Measurements from ENCODE around the gene TMEM150B. TPM values are rescaled to one million over a fixed set of nuclear protein-coding genes. Genes with fewer than 3 reads are reported as not detected.

TMEM150B gene
- total and polyA plus RNA-seq, 9 of the 15 experiments (the other 6 are each of a cell fraction or from before 2014, with no cell fraction given): 0.47 to 1.3 (median 0.74) TPM; not detected in 2

DNA sequence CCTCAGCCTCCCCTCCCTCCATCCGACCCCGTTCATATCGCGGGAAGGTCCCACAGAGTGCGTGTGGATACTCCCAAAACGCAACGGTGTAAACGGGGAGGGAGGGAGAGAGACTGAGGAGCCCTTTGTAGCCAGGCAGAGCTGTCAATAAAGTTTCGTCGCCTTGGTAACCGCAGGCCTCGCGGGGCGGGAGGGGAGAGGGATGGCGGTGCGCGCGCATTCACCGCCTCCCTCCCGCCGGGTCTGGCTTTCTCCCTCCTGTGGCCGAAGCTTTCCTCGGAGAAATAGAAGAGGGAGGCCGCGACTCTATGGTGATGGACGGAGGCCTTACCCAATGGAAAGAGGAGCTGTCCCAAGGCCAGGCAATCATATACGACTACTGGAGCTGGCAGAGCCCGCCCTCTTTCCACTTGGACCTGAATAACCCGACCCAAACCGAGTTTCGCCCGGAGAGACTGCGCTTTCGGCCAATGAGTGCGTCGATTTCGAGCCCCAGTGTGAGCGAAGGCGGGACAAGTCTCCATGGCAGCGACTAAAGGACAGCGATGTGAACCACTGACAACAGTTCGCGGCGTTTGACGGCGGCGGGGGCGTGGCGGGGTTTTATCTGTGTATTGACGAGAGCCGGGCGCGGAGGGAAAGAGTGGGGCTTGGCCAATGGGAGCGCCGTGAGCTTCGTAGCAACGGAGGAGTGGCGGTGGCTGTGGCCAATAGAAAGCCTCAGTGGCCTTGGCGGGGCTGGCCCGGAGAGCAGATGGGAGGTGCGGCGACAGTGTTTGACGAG lies 14.2 kb upstream of the TMEM150B start, which contains the start of gene KMT5C (continued):
- TF ChIP-seq FIP1L1 (IDR thresholded peaks at IDR 0.05; ENCODE audit: low read depth, low read length, poor library complexity, severe bottlenecking): no peak
- no peak for TF ChIP-seq HOXB6 (CRISPR knock-in tag; IDR thresholded peaks at IDR 0.05; ENCODE audit: borderline replicate concordance)
- TF ChIP-seq ZNF589 (CRISPR knock-in tag; IDR thresholded peaks at IDR 0.05; ENCODE audit: low read depth): no peak
- TF ChIP-seq ZNF124 (CRISPR knock-in tag; IDR thresholded peaks at IDR 0.05): no peak
- TF ChIP-seq IRF2 (CRISPR knock-in tag; IDR thresholded peaks at IDR 0.05): no peak
- no peak for TF ChIP-seq PTRF (tag; IDR thresholded peaks at IDR 0.05)
- no peak for TF ChIP-seq SAFB2 (IDR thresholded peaks at IDR 0.05; ENCODE audit: borderline replicate concordance, low read depth, low read length, severe bottlenecking)
- TF ChIP-seq RAD51 (IDR thresholded peaks at IDR 0.05; ENCODE audit: borderline replicate concordance, low read depth): no peak
- no peak for TF ChIP-seq ZC3H4 (CRISPR knock-in tag; IDR thresholded peaks at IDR 0.05; ENCODE audit: borderline replicate concordance)
- TF ChIP-seq HEY1 (CRISPR knock-in tag; IDR thresholded peaks at IDR 0.05; ENCODE audit: borderline replicate concordance): no peak
- 0 out of 2 replicates have a peak, but pooled peaks have one; percentile 83 for TF ChIP-seq SREBF1 (IDR thresholded peaks at IDR 0.05; ENCODE audit: borderline replicate concordance, low read depth, low read length)
- TF ChIP-seq KDM4B (IDR thresholded peaks at IDR 0.05; ENCODE audit: borderline replicate concordance in 2 of 2, low read depth in 1 of 2): 0 out of 4 replicates have a peak, but pooled peaks of 1 of the 2 experiments have one; percentile 27
- TF ChIP-seq ZNF212 (CRISPR knock-in tag; IDR thresholded peaks at IDR 0.05): no peak
- no peak for TF ChIP-seq ZNF707 (CRISPR knock-in tag; conservative IDR thresholded peaks at IDR 0.05)
- peak; percentile 29 for TF ChIP-seq HMGN3 (IDR thresholded peaks at IDR 0.05; ENCODE audit: borderline replicate concordance, extremely low read depth, insufficient read length, low read depth, low read length)
- TF ChIP-seq, protein P1, sequence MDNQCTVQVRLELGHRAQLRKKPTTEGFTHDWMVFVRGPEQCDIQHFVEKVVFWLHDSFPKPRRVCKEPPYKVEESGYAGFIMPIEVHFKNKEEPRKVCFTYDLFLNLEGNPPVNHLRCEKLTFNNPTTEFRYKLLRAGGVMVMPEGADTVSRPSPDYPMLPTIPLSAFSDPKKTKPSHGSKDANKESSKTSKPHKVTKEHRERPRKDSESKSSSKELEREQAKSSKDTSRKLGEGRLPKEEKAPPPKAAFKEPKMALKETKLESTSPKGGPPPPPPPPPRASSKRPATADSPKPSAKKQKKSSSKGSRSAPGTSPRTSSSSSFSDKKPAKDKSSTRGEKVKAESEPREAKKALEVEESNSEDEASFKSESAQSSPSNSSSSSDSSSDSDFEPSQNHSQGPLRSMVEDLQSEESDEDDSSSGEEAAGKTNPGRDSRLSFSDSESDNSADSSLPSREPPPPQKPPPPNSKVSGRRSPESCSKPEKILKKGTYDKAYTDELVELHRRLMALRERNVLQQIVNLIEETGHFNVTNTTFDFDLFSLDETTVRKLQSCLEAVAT (IDR thresholded peaks at IDR 0.05): peak in 1 of 2 experiments; percentile 97; a peak in 2 of 4 replicates
- TF ChIP-seq FOS (IDR thresholded peaks at IDR 0.05; ENCODE audit: extremely low read depth, insufficient read length): peak; percentile 95
- TF ChIP-seq CBFA2T3 (IDR thresholded peaks at IDR 0.05): no peak
- TF ChIP-seq CXXC5 (CRISPR knock-in tag; IDR thresholded peaks at IDR 0.05): peak; percentile 98
- TF ChIP-seq MED1 (CRISPR knock-in tag; IDR thresholded peaks at IDR 0.05; ENCODE audit: borderline replicate concordance): no peak
- no peak for TF ChIP-seq ZNF584 (CRISPR knock-in tag; IDR thresholded peaks at IDR 0.05; ENCODE audit: low read depth)
- TF ChIP-seq ZNF695 (CRISPR knock-in tag; IDR thresholded peaks at IDR 0.05): no peak
- TF ChIP-seq TCF7 (IDR thresholded peaks at IDR 0.05; ENCODE audit: borderline replicate concordance): no peak
- no peak for TF ChIP-seq RBM15 (IDR thresholded peaks at IDR 0.05; ENCODE audit: insufficient read depth, low read length)
- TF ChIP-seq HDGF (IDR thresholded peaks at IDR 0.05): no peak
- TF ChIP-seq, protein P2, sequence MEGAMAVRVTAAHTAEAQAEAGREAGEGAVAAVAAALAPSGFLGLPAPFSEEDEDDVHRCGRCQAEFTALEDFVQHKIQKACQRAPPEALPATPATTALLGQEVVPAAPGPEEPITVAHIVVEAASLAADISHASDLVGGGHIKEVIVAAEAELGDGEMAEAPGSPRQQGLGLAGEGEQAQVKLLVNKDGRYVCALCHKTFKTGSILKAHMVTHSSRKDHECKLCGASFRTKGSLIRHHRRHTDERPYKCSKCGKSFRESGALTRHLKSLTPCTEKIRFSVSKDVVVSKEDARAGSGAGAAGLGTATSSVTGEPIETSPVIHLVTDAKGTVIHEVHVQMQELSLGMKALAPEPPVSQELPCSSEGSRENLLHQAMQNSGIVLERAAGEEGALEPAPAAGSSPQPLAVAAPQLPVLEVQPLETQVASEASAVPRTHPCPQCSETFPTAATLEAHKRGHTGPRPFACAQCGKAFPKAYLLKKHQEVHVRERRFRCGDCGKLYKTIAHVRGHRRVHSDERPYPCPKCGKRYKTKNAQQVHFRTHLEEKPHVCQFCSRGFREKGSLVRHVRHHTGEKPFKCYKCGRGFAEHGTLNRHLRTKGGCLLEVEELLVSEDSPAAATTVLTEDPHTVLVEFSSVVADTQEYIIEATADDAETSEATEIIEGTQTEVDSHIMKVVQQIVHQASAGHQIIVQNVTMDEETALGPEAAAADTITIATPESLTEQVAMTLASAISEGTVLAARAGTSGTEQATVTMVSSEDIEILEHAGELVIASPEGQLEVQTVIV (CRISPR knock-in tag; IDR thresholded peaks at IDR 0.05; ENCODE audit: borderline replicate concordance): no peak

Measured in K562 (cell line).